GM12878 (cell line): ENCODE results near the gene ZNF18. TPM values are rescaled to one million over a fixed set of nuclear protein-coding genes. Genes with fewer than 3 reads are reported as not detected.

Experiments used
- ATAC-seq: fragments of 200-7000 bp; cut with Tn5 transposase; 3 replicates; pipeline ENCODE4 v1.9.1; 2020; ENCODE audit warnings: mild to moderate bottlenecking, moderate library complexity
- BruUV-seq: library from RNA; stranded (reverse); fragments of 400-500 nt; replicated peaks from 2 replicates; lab custom pipeline; 2021; lab: Mats Ljungman, UMichigan
- CTCF ChIA-PET: fragments of 300-600 bp; sonication (Branson Sonifier 250); formaldehyde crosslinking; extraction: SDS; loops from one replicate; lab custom pipeline; 2021; ENCODE audit warnings: inconsistent platforms; lab: Yijun Ruan, JAX
- POLR2A ChIA-PET: fragments of 350-600 bp; formaldehyde crosslinking; extraction: SDS; loops from one replicate; lab custom pipeline; 2021; ENCODE audit warnings: inconsistent platforms; lab: Charles Lee
- RAD21 ChIA-PET: fragments of 300-600 bp; sonication (Branson Sonifier 250); formaldehyde crosslinking; loops from one replicate; lab custom pipeline; 2023; ENCODE audit warnings: antibody characterized with exemption; ENCODE audit not compliant: unreplicated experiment; lab: Charles Lee
- SMC1A ChIA-PET: fragments of 300-600 bp; sonication (Branson Sonifier 250); formaldehyde crosslinking; loops from one replicate; lab custom pipeline; 2023; ENCODE audit not compliant: unreplicated experiment, uncharacterized antibody; lab: Charles Lee
- DNase-seq: peaks from one replicate; pipeline ENCODE4 v3.0.0-alpha.2; 2011; ENCODE audit warnings: low read depth, low spot score
- FAIRE-seq: peaks from 3 replicates; lab custom pipeline; 2011; peaks lifted over from hg19 to GRCh38; lab: Jason Lieb, UNC
- H2AFZ ChIP-seq: 2 replicates; pipeline ENCODE4 v1.6.0; 2011; ENCODE audit warnings: low read depth, low read length, control low read depth; ENCODE audit not compliant: control insufficient read depth
- H3K27ac ChIP-seq: 2 replicates; pipeline ENCODE4 v1.5.1; 2011; ENCODE audit warnings: control low read depth; ENCODE audit not compliant: control insufficient read depth, insufficient read depth
- H3K27me3 ChIP-seq, 2 experiments: replicated peaks in 1 of 2; 2 replicates each; pipeline versions ENCODE4 v1.6.0 to v1.6.1; 2011; ENCODE audit warnings: low read length in 1 of 2; ENCODE audit not compliant: control insufficient read depth in 2 of 2, insufficient read depth in 2 of 2
- H3K36me3 ChIP-seq, 2 experiments: 2 replicates each; pipeline ENCODE4 v1.5.1; 2011; ENCODE audit warnings: low read length in 1 of 2; ENCODE audit not compliant: control insufficient read depth in 2 of 2, insufficient read depth in 2 of 2
- H3K4me1 ChIP-seq: 2 replicates; pipeline ENCODE4 v1.6.1; 2011; ENCODE audit warnings: mild to moderate bottlenecking, low read length, moderate library complexity, mixed read lengths; ENCODE audit not compliant: control insufficient read depth, insufficient read depth
- H3K4me2 ChIP-seq: 2 replicates; pipeline ENCODE4 v1.6.0; 2011; ENCODE audit warnings: control low read depth; ENCODE audit not compliant: control insufficient read depth, insufficient read depth
- H3K4me3 ChIP-seq: fragments of 200-600 bp; sonication (generic); 2 replicates; pipeline ENCODE4 v1.5.1; 2016
- H3K79me2 ChIP-seq: 2 replicates; pipeline ENCODE4 v1.6.0; 2011; ENCODE audit warnings: low read length; ENCODE audit not compliant: control insufficient read depth, insufficient read depth
- H3K9ac ChIP-seq: 2 replicates; pipeline ENCODE4 v1.8.0; 2011; ENCODE audit warnings: low read length, control low read depth, mixed read lengths; ENCODE audit not compliant: control insufficient read depth, insufficient read depth
- H3K9me3 ChIP-seq: replicated peaks from 3 replicates; pipeline ENCODE4 v1.5.1; 2011; ENCODE audit warnings: mild to moderate bottlenecking, low read length; ENCODE audit not compliant: control insufficient read depth, insufficient read depth
- H4K20me1 ChIP-seq: 2 replicates; pipeline ENCODE4 v1.6.0; 2011; ENCODE audit not compliant: control insufficient read depth, insufficient read depth
- IKZF1 ChIP-seq: fragments of 450-650 bp; conservative IDR thresholded peaks from 2 replicates; pipeline ENCODE4 v1.6.1; 2017; ENCODE audit warnings: antibody characterized with exemption, mild to moderate bottlenecking
- ZNF384 ChIP-seq: IDR thresholded peaks from 2 replicates; pipeline ENCODE4 v1.6.1; 2012; ENCODE audit warnings: low read depth, mild to moderate bottlenecking, low read length, improper control_type of control experiment, borderline replicate concordance
- WGBS: methylation state at CpG from one replicate; pipeline ENCODE4 v1.1.6; 2016; ENCODE audit warnings: low lambda C conversion rate; ENCODE audit not compliant: insufficient replicate concordance, insufficient coverage; ENCODE audit errors: missing lambda C conversion rate; 5-methylcytosine and 5-hydroxymethylcytosine counted together
- in situ Hi-C: fragments of 300-500 bp; cut with MboI; formaldehyde crosslinking; loops from 9 replicates; pipeline ENCODE4 v1.14.3; 2018; ENCODE audit warnings: mixed read lengths
- intact Hi-C: fragments of 100-400 bp; cut with micrococcal nuclease; formaldehyde crosslinking; loops from one replicate; pipeline ENCODE4 v1.14.2; 2022; ENCODE audit not compliant: unreplicated experiment
- polyA plus RNA-seq, 11 experiments: library from polyadenylated mRNA; depleted of rRNA in 4 of 11; unstranded in 6 of 11; stranded (reverse) in 5 of 11; fragments of >200 nt; fragmentation: Nextera tagmentation in 4 of 11; fragmentation: Illumina TruSeq in 1 of 11; extraction: Ambion mirVana in 4 of 11; extraction: Trizol in 1 of 11; gene quantifications; 1 replicate in 1 of 11; 2 replicates in 10 of 11; pipeline versions ENCODE4 v1.2.1 to v1.2.3, GENCODE V29; 2011 to 2016; ENCODE audit warnings: inconsistent platforms in 2 of 11, missing spikeins in 2 of 11, low read depth in 1 of 11
- total RNA-seq, 4 experiments: library from RNA; depleted of rRNA in 3 of 4; stranded (reverse); fragments of >200 nt in 3 of 4; fragmentation: Illumina TruSeq in 1 of 4; extraction: Trizol in 1 of 4; gene quantifications; 2 replicates each; pipeline versions ENCODE4 v1.2.1 to v1.2.3, GENCODE V29; 2013 to 2021

The ZNF18 gene
- total and polyA plus RNA-seq, 10 of the 15 experiments (the other 5 are each of a cell fraction or from before 2014, with no cell fraction given), result 4.6 to 10.2 (median 9.1) TPM

- Histone ChIP-seq H4K20me1 (no peaks in the 10 kb centered on the region; the same call in 1 of the 2 replicates), H3K36me3 (no peaks in the 10 kb centered on the region), H3K27ac (peak overlapping the region; percentile 70), H3K27me3 (no peaks in the 10 kb centered on the region), H3K79me2 (peaks cover 47% of the 10 kb centered on the region), H3K4me2 (peak overlapping the region; percentile 49), H3K4me3 (peak overlapping the region; percentile 61), H3K4me1 (peaks cover 4% of the 10 kb centered on the region; the same call in 1 of the 2 replicates), H3K9me3 (no peaks in the 10 kb centered on the region), H2AFZ (no peak overlapping the region), H3K9ac (peak overlapping the region; percentile 76)
- no TSS peak for BruUV-seq
- ATAC-seq (no peak), DNase-seq (no peak), FAIRE-seq (no peak)
- ChIA-PET CTCF (interaction anchor here (1.0 to 1.6 kb wide), 4 partner anchors 10 to 25 kb away, joined by 3 to 8 read pairs (median 4); partner anchors contain the start of gene ZNF18), SMC1A (interaction anchor here (0.8 to 2.4 kb wide), 5 partner anchors 10 to 88 kb away, joined by 3 to 11 read pairs (median 7); partner anchors contain the start of gene ZNF18), POLR2A (interaction anchor here (0.7 to 4.1 kb wide), 3 partner anchors 15 to 29 kb away, joined by 3 to 46 read pairs (median 4); partner anchors contain the start of gene ZNF18), RAD21 (interaction anchor here (0.9 to 2.3 kb wide), 2 partner anchors 10 to 25 kb away, joined by 3 to 20 read pairs; partner anchors contain the start of gene ZNF18)
- peak; percentile 35; the same call in 1 of the 2 replicates for TF ChIP-seq ZNF384
- no peak for TF ChIP-seq IKZF1
- in situ Hi-C loops (no loop called here), intact Hi-C loops (loop anchor here (5.0 kb wide), 1 partner anchor 996 kb away; the partner anchor contains the start of gene ELAC2)
- WGBS, result 4% methylated on average over 3 of the region's 3 CpGs
Observed at GRCh38 chr17:12021623-12022140, 24.4 kb upstream of the ZNF18 start.
